Fibroblast of lung (primary cell): Measurements from ENCODE around the gene KLHL2.
"Not testable (repeated sequence)": the region's sequence is repeated elsewhere in the genome, so short reads cannot be mapped to it uniquely, and the experiment has no call there.

Source experiments
- CTCF ChIP-seq, 2 donors: IDR thresholded peaks in 1 of 2; conservative IDR thresholded peaks in 1 of 2; 1 replicate in 1 of 2; 2 replicates in 1 of 2; pipeline ENCODE4 v1.5.1; 2011 to 2012; ENCODE audit warnings: low read length in 2 of 2, control low read depth in 1 of 2, inconsistent platforms in 1 of 2, low read depth in 1 of 2, mild to moderate bottlenecking in 1 of 2
- EZH2 ChIP-seq: IDR thresholded peaks from 2 replicates; pipeline ENCODE4 v1.5.1; 2012; ENCODE audit warnings: low read length, control low read depth, mild to moderate bottlenecking; ENCODE audit errors: missing control alignments

DNA sequence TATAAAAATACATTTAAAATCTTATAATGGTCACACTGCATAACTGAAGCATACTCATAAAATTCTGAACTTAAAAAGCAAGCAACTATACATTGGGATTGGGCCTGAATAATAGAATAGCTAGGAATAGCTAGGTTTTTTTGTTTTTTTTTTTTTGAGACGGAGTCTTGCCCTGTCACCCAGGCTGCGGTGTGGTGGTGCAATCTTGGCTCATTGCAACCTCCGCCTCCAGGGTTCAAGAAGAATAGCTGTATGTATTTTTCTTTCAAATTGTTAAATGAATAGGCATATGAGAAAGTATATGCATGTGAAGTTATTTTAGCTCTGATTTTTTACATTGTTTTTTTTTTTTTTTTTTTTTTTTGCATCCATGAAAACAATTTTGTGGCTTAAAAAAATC is 56.1 kb downstream of the KLHL2 start:
- TF ChIP-seq CTCF (conservative IDR thresholded peaks at IDR 0.05 in 1 of 2, IDR thresholded peaks at IDR 0.05 in 1 of 2; ENCODE audit: low read depth in 1 of 2, low read length in 2 of 2); EZH2: not testable (repeated sequence)
